Epithelial cell of esophagus (primary cell): ENCODE results near the gene SIRT4.

Source experiments
- DNase-seq: peaks from one replicate; pipeline ENCODE4 v3.0.0; 2010; ENCODE audit warnings: low read depth
- H3K4me3 ChIP-seq: 2 replicates; pipeline ENCODE4 v1.5.1; 2011; ENCODE audit warnings: mild to moderate bottlenecking, low read length, control low read depth
- TF ChIP-seq, protein P1 (sequence below): IDR thresholded peaks from 2 replicates; pipeline ENCODE4 v1.5.1; 2011; ENCODE audit warnings: low read depth, mild to moderate bottlenecking, low read length, control low read depth, inconsistent platforms; ENCODE audit not compliant: insufficient read depth; ENCODE audit errors: missing control alignments

SIRT4 gene

DNA sequence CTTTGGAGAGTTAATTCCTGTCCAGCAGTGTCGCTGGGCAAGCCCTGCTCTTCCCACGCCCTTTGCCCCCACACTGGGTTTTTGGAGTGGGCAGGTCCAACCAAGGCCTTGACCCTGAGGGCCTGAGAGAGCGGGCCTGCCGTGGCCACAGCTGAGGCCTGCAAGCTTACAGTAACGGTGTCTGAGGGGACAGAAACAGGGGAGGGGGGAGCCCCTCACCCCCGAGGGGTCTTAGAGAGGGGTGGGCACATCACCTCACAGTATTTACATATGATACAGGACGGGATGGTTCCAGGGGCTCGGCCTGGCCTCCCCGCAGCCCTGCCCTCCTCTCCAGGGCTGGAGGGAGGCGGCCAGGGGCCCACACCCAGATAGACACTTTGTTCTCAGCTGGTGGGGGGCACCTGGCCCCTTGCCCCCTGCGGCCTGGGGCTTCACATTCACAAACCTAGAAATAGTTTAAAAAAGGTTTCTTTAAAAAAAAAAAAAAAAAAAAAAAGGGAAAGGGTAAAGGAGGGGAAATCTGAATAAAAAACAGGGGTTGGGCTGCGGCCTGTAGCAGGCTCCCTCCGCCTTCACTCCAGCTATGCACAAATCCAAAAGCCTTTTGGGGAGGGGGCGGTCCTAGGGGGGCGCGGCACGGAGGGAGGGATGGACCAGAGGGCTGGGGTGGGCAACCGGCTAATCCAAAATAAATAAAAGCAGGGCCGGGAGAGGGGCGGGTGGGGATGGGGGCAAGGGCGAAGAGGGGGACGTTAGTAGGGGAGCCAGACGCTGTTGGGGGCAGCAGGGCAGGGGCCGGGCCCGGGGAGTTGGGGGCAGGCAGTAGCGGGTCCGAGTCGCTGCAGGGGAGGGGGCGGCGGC lies 40.3 kb downstream of the SIRT4 start:
- TF ChIP-seq, protein P1, sequence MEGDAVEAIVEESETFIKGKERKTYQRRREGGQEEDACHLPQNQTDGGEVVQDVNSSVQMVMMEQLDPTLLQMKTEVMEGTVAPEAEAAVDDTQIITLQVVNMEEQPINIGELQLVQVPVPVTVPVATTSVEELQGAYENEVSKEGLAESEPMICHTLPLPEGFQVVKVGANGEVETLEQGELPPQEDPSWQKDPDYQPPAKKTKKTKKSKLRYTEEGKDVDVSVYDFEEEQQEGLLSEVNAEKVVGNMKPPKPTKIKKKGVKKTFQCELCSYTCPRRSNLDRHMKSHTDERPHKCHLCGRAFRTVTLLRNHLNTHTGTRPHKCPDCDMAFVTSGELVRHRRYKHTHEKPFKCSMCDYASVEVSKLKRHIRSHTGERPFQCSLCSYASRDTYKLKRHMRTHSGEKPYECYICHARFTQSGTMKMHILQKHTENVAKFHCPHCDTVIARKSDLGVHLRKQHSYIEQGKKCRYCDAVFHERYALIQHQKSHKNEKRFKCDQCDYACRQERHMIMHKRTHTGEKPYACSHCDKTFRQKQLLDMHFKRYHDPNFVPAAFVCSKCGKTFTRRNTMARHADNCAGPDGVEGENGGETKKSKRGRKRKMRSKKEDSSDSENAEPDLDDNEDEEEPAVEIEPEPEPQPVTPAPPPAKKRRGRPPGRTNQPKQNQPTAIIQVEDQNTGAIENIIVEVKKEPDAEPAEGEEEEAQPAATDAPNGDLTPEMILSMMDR: no peak
- DNase-seq: no peak
- no peak overlapping the region for H3K4me3 ChIP-seq

DNA sequence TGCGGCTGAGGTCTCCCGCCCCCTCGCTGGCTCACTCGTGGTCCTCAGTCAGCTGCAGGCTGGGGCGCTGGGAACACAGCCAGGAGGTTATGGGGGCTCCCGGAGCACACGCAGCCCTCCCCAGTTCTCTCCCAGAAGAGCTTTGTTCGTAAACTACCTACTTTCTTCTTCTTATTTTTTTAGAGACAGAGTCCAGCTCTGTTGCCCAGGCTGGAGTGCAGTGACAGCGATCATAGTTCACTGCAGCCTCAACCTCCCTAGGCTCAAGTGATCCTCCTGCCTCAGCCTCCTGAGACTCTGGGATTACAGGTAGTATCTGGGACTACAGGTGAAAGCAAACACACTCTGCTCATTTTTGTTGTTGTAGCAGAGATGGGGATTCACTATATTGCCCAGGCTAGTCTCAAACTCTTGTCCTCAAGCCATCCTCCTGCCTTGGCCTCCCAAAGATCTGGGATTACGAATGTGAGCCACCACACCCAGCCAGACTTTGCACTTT lies 41.0 kb downstream of the SIRT4 start:
- H3K4me3 ChIP-seq: no peak overlapping the region
- TF ChIP-seq, protein P1: no peak
- DNase-seq: no peak

DNA sequence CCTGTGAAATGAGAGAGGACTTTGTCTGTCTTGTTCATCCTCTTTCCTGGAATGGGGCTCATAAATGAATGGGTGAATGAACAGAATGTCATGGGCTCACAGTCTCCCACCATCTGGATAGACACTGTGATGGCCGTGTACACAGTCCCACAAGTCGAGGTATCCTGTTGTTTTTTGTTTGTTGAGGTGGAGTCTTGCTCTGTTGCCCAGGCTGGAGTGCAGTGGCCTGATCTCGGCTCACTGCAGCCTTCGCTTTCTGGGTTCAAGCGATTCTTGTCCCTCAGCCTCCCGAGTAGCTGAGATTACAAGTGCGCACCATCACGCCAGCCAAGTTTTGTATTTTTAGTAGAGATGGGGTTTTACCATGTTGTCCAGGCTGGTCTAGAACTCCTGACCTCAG lies 41.6 kb downstream of the SIRT4 start:
- TF ChIP-seq, protein P1: no peak

DNA sequence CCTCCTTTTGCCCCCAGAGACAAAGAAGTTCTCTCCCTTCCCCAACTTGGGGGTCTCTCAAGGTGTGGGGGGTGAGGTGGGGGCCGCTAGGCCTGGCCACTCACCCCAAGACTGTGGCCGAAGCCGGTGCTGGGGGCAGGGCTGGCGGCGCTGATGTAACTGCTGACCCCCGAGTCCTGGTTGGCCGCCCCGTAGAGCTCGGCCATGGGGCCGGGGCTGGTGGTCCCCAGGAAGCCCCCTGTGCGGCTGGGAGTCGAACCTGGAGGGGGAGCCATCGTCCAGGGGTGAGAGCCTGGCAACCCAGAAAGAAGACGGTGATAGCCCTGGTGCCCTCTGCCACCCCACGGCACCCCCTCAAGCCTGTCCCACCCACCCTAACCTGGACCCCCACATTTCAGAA lies 43.9 kb downstream of the SIRT4 start:
- no peak for DNase-seq
- TF ChIP-seq, protein P1: no peak
- H3K4me3 ChIP-seq: no peak overlapping the region

More for the DNA sequence above, 41.6 kb downstream of the SIRT4 start:
- no peak for DNase-seq
- no peak overlapping the region for H3K4me3 ChIP-seq

DNA sequence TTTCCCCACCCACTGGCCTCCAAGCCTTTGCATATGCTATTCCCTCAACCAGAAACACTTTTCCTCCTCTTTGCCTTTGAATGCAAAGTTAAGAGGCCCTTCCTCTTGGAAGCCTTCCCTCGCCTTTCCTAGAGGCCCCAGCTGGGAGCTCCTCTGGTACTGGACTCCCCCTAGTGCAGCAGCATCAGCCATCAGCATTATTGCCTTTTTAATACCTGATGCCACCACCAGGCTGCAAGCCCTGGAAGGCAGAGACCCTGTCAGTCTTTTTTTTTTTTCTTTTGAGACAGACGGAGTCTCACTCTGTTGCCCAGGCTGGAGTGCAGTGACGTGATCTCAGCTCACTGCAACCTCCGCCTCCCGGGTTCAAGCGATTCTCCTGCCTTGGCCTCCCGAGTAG lies 44.6 kb downstream of the SIRT4 start:
- TF ChIP-seq, protein P1: peak; percentile 19
- no peak overlapping the region for H3K4me3 ChIP-seq
- DNase-seq: no peak

DNA sequence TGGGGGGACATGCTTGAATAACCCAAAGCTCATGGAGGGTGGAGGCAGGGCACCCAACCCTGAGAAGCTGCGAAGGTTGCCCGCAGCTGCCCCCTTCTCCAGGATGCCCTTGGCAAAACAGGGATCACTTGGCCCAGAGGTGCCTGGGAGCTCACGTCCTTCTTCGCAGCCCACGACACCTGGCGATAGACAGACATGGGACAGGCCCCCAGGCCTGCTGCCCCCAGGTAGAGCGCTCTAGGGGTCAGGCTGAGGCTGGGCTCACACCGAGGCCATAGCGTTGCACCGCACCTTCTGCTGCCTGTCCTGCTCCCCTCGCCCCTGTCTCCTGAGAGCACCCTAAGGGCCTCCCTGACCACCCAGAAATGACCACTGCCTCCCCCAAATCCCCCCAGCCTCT lies 45.6 kb downstream of the SIRT4 start:
- no peak for DNase-seq
- TF ChIP-seq, protein P1: no peak
- no peak overlapping the region for H3K4me3 ChIP-seq
